HepG2 (cell line): ENCODE measurements around the gene CERS4. TPM values are rescaled to one million over a fixed set of nuclear protein-coding genes. Genes with fewer than 3 reads are reported as not detected.
A peak's percentile ranks its signal among the peaks of the same experiment; 100 is the strongest.

ENCODE experiments used
- HNRNPH1 ChIP-seq: fragments of 200-400 bp; formaldehyde crosslinking; optimal IDR thresholded peaks from 2 replicates; pipeline ENCODE3; 2017; ENCODE audit warnings: mild to moderate bottlenecking, low read depth, low read length
- KDM3A ChIP-seq: IDR thresholded peaks from 2 replicates; pipeline ENCODE4 v1.6.1; 2018; ENCODE audit warnings: low read depth, missing compliant biosample characterization
- PITX1 ChIP-seq: sonication (generic); formaldehyde crosslinking; IDR thresholded peaks from 2 replicates; pipeline ENCODE4 v1.5.1; 2020; ENCODE audit warnings: mild to moderate bottlenecking, missing genetic modification reagents
- RFXAP ChIP-seq: sonication (generic); formaldehyde crosslinking; IDR thresholded peaks from 2 replicates; pipeline ENCODE4 v1.4.0; 2020; ENCODE audit warnings: missing genetic modification reagents, borderline replicate concordance
- SMC3 ChIP-seq: IDR thresholded peaks from 2 replicates; pipeline ENCODE4 v1.6.1; 2011; ENCODE audit warnings: low read length, improper control_type of control experiment
- SOX13 ChIP-seq, 3 experiments: fragments of 450-650 bp in 1 of 3; sonication (generic) in 1 of 3; formaldehyde crosslinking in 1 of 3; IDR thresholded peaks in 2 of 3; conservative IDR thresholded peaks in 1 of 3; 2 replicates each; pipeline versions ENCODE4 v1.5.0 to v1.6.1; 2016 to 2020; ENCODE audit warnings: antibody characterized with exemption in 1 of 3, mild to moderate bottlenecking in 1 of 3, missing compliant biosample characterization in 1 of 3, missing genetic modification reagents in 1 of 3, moderate library complexity in 1 of 3
- THAP8 ChIP-seq: sonication (generic); formaldehyde crosslinking; IDR thresholded peaks from 2 replicates; pipeline ENCODE4 v1.5.1; 2020; ENCODE audit warnings: missing genetic modification reagents, mild to moderate bottlenecking, borderline replicate concordance
- U2AF2 ChIP-seq: fragments of 200-400 bp; formaldehyde crosslinking; IDR thresholded peaks from 2 replicates; pipeline ENCODE4 v1.6.1; 2017; ENCODE audit warnings: low read depth, mild to moderate bottlenecking, low read length
- ZBTB7B ChIP-seq: sonication (generic); formaldehyde crosslinking; IDR thresholded peaks from 2 replicates; pipeline ENCODE4 v1.4.0; 2020; ENCODE audit warnings: missing genetic modification reagents
- ZNF124 ChIP-seq: sonication (generic); formaldehyde crosslinking; IDR thresholded peaks from 2 replicates; pipeline ENCODE4 v1.4.0; 2020; ENCODE audit warnings: missing genetic modification reagents
- ZNF18 ChIP-seq: sonication (generic); formaldehyde crosslinking; IDR thresholded peaks from 2 replicates; pipeline ENCODE4 v1.8.0; 2022; ENCODE audit warnings: mild to moderate bottlenecking, missing genetic modification reagents; ENCODE audit not compliant: insufficient replicate concordance
- ZNF333 ChIP-seq: sonication (generic); formaldehyde crosslinking; IDR thresholded peaks from 2 replicates; pipeline ENCODE4 v1.4.0; 2020; ENCODE audit warnings: mild to moderate bottlenecking, missing genetic modification reagents, borderline replicate concordance
- ZNF337 ChIP-seq: sonication (generic); formaldehyde crosslinking; IDR thresholded peaks from 2 replicates; pipeline ENCODE4 v1.5.1; 2020; ENCODE audit warnings: missing genetic modification reagents, low read depth, mild to moderate bottlenecking, borderline replicate concordance
- ZNF530 ChIP-seq: sonication (generic); formaldehyde crosslinking; IDR thresholded peaks from 2 replicates; pipeline ENCODE4 v1.5.0; 2020; ENCODE audit warnings: low read depth, mild to moderate bottlenecking, missing genetic modification reagents
- ZNF556 ChIP-seq: sonication (generic); formaldehyde crosslinking; IDR thresholded peaks from 2 replicates; pipeline ENCODE4 v1.4.0; 2020; ENCODE audit warnings: mild to moderate bottlenecking, missing genetic modification reagents, borderline replicate concordance
- ZNF598 ChIP-seq: sonication (generic); formaldehyde crosslinking; IDR thresholded peaks from 2 replicates; pipeline ENCODE4 v1.5.1; 2020; ENCODE audit warnings: mild to moderate bottlenecking, missing genetic modification reagents, borderline replicate concordance
- ZNF761 ChIP-seq: sonication (generic); formaldehyde crosslinking; conservative IDR thresholded peaks from 2 replicates; pipeline ENCODE4 v1.4.0; 2020; ENCODE audit warnings: mild to moderate bottlenecking, missing genetic modification reagents
- ZSCAN22 ChIP-seq: sonication (generic); formaldehyde crosslinking; IDR thresholded peaks from 2 replicates; pipeline ENCODE4 v1.4.0; 2020; ENCODE audit warnings: mild to moderate bottlenecking, missing genetic modification reagents
- polyA plus RNA-seq, 8 experiments: library from polyadenylated mRNA; depleted of rRNA in 3 of 8; stranded (reverse) in 7 of 8; unstranded in 1 of 8; fragments of >200 nt; fragmentation: Illumina TruSeq in 4 of 8; extraction: Trizol in 4 of 8; gene quantifications; 2 replicates each; pipeline versions ENCODE4 v1.2.1 to v1.2.3, GENCODE V29; 2011 to 2016; ENCODE audit warnings: low read depth in 4 of 8, missing spikeins in 1 of 8, mixed read lengths in 1 of 8; ENCODE audit not compliant: insufficient read depth in 1 of 8
- total RNA-seq, 5 experiments: library from RNA; depleted of rRNA; stranded (reverse); fragments of >200 nt; fragmentation: Illumina TruSeq; extraction: Trizol; gene quantifications; 2 replicates each; pipeline ENCODE4 v1.2.3, GENCODE V29; 2016; ENCODE audit warnings: low read depth in 1 of 5
- TF ChIP-seq, protein P1 (sequence below): IDR thresholded peaks from 2 replicates; pipeline ENCODE4 v1.6.1; 2016; ENCODE audit warnings: low read depth, borderline replicate concordance
- TF ChIP-seq, protein P2 (sequence below): sonication (generic); formaldehyde crosslinking; IDR thresholded peaks from 2 replicates; pipeline ENCODE4 v1.4.0; 2020; ENCODE audit warnings: missing genetic modification reagents
- TF ChIP-seq, protein P3 (sequence below): sonication (generic); formaldehyde crosslinking; IDR thresholded peaks from 2 replicates; pipeline ENCODE4 v1.4.0; 2020; ENCODE audit warnings: missing genetic modification reagents

The CERS4 gene
- total and polyA plus RNA-seq, 2 of the 13 experiments (the other 11 are each of a cell fraction or from before 2014, with no cell fraction given), result 74.7 to 83.5 TPM

DNA sequence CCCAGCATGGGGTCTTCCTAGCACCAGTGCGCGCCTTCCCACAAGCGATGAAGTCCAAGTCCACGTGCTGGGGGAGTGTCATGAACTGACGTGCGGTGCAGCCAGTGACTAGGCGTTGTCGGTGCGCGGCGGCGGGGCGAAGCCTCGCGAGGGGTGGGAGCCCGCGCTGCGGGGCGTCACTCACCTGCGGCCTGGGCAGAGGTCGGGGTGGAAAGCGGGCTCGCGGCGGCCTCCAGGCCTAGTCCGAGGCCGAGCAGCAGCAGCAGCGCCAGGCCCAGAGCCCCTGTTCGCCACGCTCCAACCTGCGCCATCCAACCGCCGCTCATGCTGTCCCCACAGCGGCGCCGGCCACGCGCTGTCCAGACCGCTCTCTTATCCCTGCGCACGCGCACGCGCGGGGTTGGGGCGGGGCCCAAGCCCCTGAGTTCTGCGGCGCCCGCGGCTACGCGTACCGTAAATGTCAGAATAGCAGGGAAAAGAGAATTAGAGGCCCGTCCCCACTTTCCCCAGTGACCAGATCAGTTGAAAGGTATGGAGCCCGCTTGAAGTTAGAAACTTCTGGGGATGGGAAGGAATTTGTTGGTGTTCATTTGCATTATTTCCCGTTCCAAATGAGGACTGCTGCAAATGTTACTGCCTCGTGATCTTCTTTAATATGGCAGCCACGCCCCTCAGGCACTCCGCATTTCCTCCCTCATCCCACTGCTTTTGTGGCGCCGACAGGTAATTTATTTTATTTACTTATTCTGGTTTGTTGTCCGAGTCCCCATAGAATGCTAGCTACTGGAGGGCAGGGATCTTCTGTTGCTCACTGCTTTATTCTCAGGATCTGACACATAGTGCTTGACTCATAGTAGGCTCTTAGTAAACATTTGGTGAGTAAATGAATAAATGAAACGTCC is 99.0 kb downstream of the CERS4 start, which contains the start of gene CD320 (continued):
- TF ChIP-seq SOX13 (IDR thresholded peaks at IDR 0.05), result no peak
- TF ChIP-seq SOX13 (CRISPR knock-in tag; conservative IDR thresholded peaks at IDR 0.05 in 1 of 2, IDR thresholded peaks at IDR 0.05 in 1 of 2), result no peak
- no peak; the same call in none of the 2 replicates for TF ChIP-seq ZNF337 (CRISPR knock-in tag)
- TF ChIP-seq, protein P1, sequence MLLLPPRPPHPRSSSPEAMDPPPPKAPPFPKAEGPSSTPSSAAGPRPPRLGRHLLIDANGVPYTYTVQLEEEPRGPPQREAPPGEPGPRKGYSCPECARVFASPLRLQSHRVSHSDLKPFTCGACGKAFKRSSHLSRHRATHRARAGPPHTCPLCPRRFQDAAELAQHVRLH (CRISPR knock-in tag), result peak; percentile 92; the same call in 1 of the 2 replicates
- TF ChIP-seq THAP8 (CRISPR knock-in tag), result peak; percentile 99
- TF ChIP-seq KDM3A, result peak; percentile 54; the same call in 1 of the 2 replicates
- peak; percentile 89 for TF ChIP-seq ZNF18 (CRISPR knock-in tag)
- TF ChIP-seq ZNF761 (CRISPR knock-in tag), result peak; percentile 90; the same call in 1 of the 2 replicates
- no peak for TF ChIP-seq ZNF530 (CRISPR knock-in tag)
- peak; percentile 55 for TF ChIP-seq PITX1 (CRISPR knock-in tag)
- TF ChIP-seq RFXAP (CRISPR knock-in tag), result peak; percentile 91; the same call in 1 of the 2 replicates
- no peak for TF ChIP-seq SMC3
- TF ChIP-seq ZNF598 (CRISPR knock-in tag), result peak; percentile 96; the same call in 1 of the 2 replicates
- no peak for TF ChIP-seq U2AF2
- no peak for TF ChIP-seq HNRNPH1
- peak; percentile 73; the same call in 1 of the 2 replicates for TF ChIP-seq ZSCAN22 (CRISPR knock-in tag)
- TF ChIP-seq ZBTB7B (CRISPR knock-in tag), result 0 out of 2 replicates have a peak, but pooled peaks have one; percentile 26
- peak; percentile 72 for TF ChIP-seq ZNF556
- TF ChIP-seq ZNF124 (CRISPR knock-in tag), result peak; percentile 20; the same call in 1 of the 2 replicates
- TF ChIP-seq, protein P2, sequence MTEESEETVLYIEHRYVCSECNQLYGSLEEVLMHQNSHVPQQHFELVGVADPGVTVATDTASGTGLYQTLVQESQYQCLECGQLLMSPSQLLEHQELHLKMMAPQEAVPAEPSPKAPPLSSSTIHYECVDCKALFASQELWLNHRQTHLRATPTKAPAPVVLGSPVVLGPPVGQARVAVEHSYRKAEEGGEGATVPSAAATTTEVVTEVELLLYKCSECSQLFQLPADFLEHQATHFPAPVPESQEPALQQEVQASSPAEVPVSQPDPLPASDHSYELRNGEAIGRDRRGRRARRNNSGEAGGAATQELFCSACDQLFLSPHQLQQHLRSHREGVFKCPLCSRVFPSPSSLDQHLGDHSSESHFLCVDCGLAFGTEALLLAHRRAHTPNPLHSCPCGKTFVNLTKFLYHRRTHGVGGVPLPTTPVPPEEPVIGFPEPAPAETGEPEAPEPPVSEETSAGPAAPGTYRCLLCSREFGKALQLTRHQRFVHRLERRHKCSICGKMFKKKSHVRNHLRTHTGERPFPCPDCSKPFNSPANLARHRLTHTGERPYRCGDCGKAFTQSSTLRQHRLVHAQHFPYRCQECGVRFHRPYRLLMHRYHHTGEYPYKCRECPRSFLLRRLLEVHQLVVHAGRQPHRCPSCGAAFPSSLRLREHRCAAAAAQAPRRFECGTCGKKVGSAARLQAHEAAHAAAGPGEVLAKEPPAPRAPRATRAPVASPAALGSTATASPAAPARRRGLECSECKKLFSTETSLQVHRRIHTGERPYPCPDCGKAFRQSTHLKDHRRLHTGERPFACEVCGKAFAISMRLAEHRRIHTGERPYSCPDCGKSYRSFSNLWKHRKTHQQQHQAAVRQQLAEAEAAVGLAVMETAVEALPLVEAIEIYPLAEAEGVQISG (CRISPR knock-in tag), result peak; percentile 70
- TF ChIP-seq ZNF333 (CRISPR knock-in tag), result 0 out of 2 replicates have a peak, but pooled peaks have one; percentile 48
- TF ChIP-seq, protein P3, sequence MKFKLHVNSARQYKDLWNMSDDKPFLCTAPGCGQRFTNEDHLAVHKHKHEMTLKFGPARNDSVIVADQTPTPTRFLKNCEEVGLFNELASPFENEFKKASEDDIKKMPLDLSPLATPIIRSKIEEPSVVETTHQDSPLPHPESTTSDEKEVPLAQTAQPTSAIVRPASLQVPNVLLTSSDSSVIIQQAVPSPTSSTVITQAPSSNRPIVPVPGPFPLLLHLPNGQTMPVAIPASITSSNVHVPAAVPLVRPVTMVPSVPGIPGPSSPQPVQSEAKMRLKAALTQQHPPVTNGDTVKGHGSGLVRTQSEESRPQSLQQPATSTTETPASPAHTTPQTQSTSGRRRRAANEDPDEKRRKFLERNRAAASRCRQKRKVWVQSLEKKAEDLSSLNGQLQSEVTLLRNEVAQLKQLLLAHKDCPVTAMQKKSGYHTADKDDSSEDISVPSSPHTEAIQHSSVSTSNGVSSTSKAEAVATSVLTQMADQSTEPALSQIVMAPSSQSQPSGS, result peak; percentile 82
